ENCODE measurements around the gene AKAP14. TPM values are rescaled to one million over a fixed set of nuclear protein-coding genes. Genes with fewer than 3 reads are reported as not detected.

AKAP14 gene
- total RNA-seq: not detected in 2 replicates

GRCh38 chrX:119895843-119896326, at the start of gene AKAP14:
TSS of gene AKAP14 (plus strand) at chrX:119895893. CDS start at chrX:119903224, 7,331 bp downstream.

GRCh38 chrX:119852382-119853353, 43.0 kb upstream of the AKAP14 start, which contains the start of gene UPF3B:
TSS of gene UPF3B (minus strand) at chrX:119852963. CDS start at chrX:119852928, 35 bp downstream.

GRCh38 chrX:119871599-119872395, 23.9 kb upstream of the AKAP14 start, which contains the start of the genes NDUFA1 and RNF113A:
TSS of gene NDUFA1 (plus strand) at chrX:119871832. CDS start at chrX:119871912, 80 bp downstream.
TSS of gene RNF113A (minus strand) at chrX:119871733. CDS start at chrX:119871613, 120 bp downstream.

GRCh38 chrX:119943185-119943988, 47.7 kb downstream of the AKAP14 start, which contains the start of gene NKAP:
TSS of gene NKAP (minus strand) at chrX:119943751. CDS start at chrX:119943605, 146 bp downstream.

Other genes starting within 250 kb of the AKAP14 start
- 11.3 and 11.9 TPM in 2 replicates for gene SEPTIN6, start 202.7 kb upstream of the AKAP14 start, total RNA-seq
- 0.17 and 0.30 TPM in 2 replicates for gene SOWAHD, start 137.3 kb upstream of the AKAP14 start, total RNA-seq
- gene RPL39, start 104.3 kb upstream of the AKAP14 start, total RNA-seq: 3,305 and 3,757 TPM in 2 replicates
- gene UPF3B, start 42.9 kb upstream of the AKAP14 start, total RNA-seq: 2.1 and 3.0 TPM in 2 replicates
- 14.4 and 16.5 TPM in 2 replicates for gene RNF113A, start 24.2 kb upstream of the AKAP14 start, total RNA-seq
- 32.1 and 42.4 TPM in 2 replicates for gene NDUFA1, start 24.1 kb upstream of the AKAP14 start, total RNA-seq
- 3.9 and 4.2 TPM in 2 replicates for gene NKAP, start 47.9 kb downstream of the AKAP14 start, total RNA-seq
- not detected in 2 replicates for gene RHOXF2B, start 181.8 kb downstream of the AKAP14 start, total RNA-seq
- not detected in 2 replicates for gene RHOXF1, start 220.0 kb downstream of the AKAP14 start, total RNA-seq